DND-41 (cell line): ENCODE measurements around the gene PDE4D.

Experiments used
- CTCF ChIP-seq: IDR thresholded peaks from 2 replicates; pipeline ENCODE4 v1.5.1; 2012; ENCODE audit warnings: borderline replicate concordance, low read length, moderate library complexity, mild to moderate bottlenecking; ENCODE audit not compliant: poor library complexity, severe bottlenecking; ENCODE audit errors: extremely low read depth
- EZH2 ChIP-seq: IDR thresholded peaks from 3 replicates; pipeline ENCODE4 v1.6.1; 2012; ENCODE audit warnings: borderline replicate concordance, low read depth, mild to moderate bottlenecking, moderate library complexity, low read length, inconsistent platforms; ENCODE audit not compliant: severe bottlenecking

- TF ChIP-seq CTCF (no peak), EZH2 (no peak)
Observed at GRCh38 chr5:59795141-59795540, 98.4 kb downstream of the PDE4D start.
